Left lung (tissue), 10 donors: ENCODE measurements around the gene FRYL. TPM values are rescaled to one million over a fixed set of nuclear protein-coding genes. Genes with fewer than 3 reads are reported as not detected.
A peak's percentile ranks its signal among the peaks of the same experiment; 100 is the strongest.

Source experiments
- ATAC-seq: fragments of 200-7000 bp; cut with Tn5 transposase; one replicate; pipeline ENCODE4 v1.9.1; 2020; ENCODE audit warnings: moderate library complexity
- DNase-seq, 4 donors: peaks; one replicate each; pipeline ENCODE4 v3.0.0-alpha.2; 2013 to 2020
- H3K27ac ChIP-seq, 2 donors: fragments of 200-600 bp; sonication (generic) in 1 of 2; one replicate each; pipeline versions ENCODE4 v1.5.0 to v1.8.0; 2020 to 2021
- H3K27me3 ChIP-seq, 2 donors: fragments of 200-600 bp; sonication (generic) in 1 of 2; one replicate each; pipeline versions ENCODE4 v1.5.0 to v1.8.0; 2020 to 2021
- H3K36me3 ChIP-seq, 2 donors: fragments of 200-600 bp; sonication (generic) in 1 of 2; one replicate each; pipeline versions ENCODE4 v1.5.0 to v1.8.0; 2020 to 2021
- H3K4me1 ChIP-seq, 2 donors: fragments of 200-600 bp; one replicate each; pipeline ENCODE4 v1.8.0; 2021
- H3K4me3 ChIP-seq, 2 donors: fragments of 200-600 bp; sonication (generic) in 1 of 2; one replicate each; pipeline versions ENCODE4 v1.5.0 to v1.8.0; 2020 to 2021; ENCODE audit warnings: mild to moderate bottlenecking in 1 of 2
- H3K9me3 ChIP-seq, 2 donors: fragments of 200-600 bp; sonication (generic) in 1 of 2; one replicate each; pipeline versions ENCODE4 v1.5.0 to v1.8.0; 2020 to 2021
- intact Hi-C, 2 donors: fragments of 100-400 bp; cut with DNase I; formaldehyde crosslinking; loops; one replicate each; pipeline versions ENCODE4 v1.11.2 to v1.14.2; 2022
- polyA plus RNA-seq, 6 donors: library from polyadenylated mRNA; unstranded; fragments of 120-200 nt; gene quantifications; one replicate each; pipeline ENCODE4 v1.2.1, GENCODE V29; 2013; ENCODE audit not compliant: insufficient read length in 6 of 6
- total RNA-seq, 2 donors: library from RNA; stranded (reverse); fragmentation: NEBNext Ultra II Directional; extraction: Animal tissue kit (Norgen Biotek cat#: 25700); gene quantifications; one replicate each; pipeline ENCODE4 v1.2.1, GENCODE V29; 2021
- TF ChIP-seq, protein P1 (sequence below), 2 donors: fragments of 200-600 bp; sonication (generic) in 1 of 2; IDR thresholded peaks; one replicate each; pipeline versions ENCODE4 v1.5.0 to v1.8.0; 2021; ENCODE audit warnings: antibody characterized with exemption in 2 of 2
- donor health status: DM: no; HTN: yes; CAD: no.
- donor health status: DM: no; HTN: no; CAD: no.

Gene FRYL
- total and polyA plus RNA-seq, 8 donors, result 41.9 to 72.7 (median 50.3) TPM

DNA sequence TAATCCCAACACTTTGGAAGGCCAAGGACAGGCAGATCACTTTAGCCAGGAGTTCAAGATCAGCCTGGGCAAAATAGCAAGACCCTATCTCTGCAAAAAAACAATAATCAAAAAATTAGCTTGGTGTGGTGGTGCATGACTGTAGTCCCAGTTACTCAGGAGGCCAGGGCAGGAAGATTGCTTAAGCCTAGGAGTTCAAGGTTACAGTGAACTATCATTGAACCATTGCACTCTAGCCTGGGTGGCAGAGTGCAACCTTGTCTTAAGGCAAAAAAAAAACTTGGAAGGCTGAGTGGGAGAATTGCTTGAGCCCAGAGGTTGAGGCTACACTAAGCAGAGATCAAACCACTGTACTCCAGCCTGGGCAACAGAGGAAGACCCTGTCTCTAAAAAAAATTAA lies 5.2 kb upstream of the FRYL start:
- ATAC-seq (no peak), DNase-seq (no peak)
- TF ChIP-seq, protein P1, sequence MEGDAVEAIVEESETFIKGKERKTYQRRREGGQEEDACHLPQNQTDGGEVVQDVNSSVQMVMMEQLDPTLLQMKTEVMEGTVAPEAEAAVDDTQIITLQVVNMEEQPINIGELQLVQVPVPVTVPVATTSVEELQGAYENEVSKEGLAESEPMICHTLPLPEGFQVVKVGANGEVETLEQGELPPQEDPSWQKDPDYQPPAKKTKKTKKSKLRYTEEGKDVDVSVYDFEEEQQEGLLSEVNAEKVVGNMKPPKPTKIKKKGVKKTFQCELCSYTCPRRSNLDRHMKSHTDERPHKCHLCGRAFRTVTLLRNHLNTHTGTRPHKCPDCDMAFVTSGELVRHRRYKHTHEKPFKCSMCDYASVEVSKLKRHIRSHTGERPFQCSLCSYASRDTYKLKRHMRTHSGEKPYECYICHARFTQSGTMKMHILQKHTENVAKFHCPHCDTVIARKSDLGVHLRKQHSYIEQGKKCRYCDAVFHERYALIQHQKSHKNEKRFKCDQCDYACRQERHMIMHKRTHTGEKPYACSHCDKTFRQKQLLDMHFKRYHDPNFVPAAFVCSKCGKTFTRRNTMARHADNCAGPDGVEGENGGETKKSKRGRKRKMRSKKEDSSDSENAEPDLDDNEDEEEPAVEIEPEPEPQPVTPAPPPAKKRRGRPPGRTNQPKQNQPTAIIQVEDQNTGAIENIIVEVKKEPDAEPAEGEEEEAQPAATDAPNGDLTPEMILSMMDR (IDR thresholded peaks at IDR 0.05), result no peak
- Histone ChIP-seq H3K9me3 (no peaks in the 10 kb centered on the region), H3K4me1 (peaks cover 0 to 7% of the 10 kb centered on the region in 2 donors), H3K27ac (no peak overlapping the region), H3K4me3 (no peak overlapping the region), H3K27me3 (no peaks in the 10 kb centered on the region), H3K36me3 (no peaks in the 10 kb centered on the region)
- intact Hi-C loops, result no loop called here

DNA sequence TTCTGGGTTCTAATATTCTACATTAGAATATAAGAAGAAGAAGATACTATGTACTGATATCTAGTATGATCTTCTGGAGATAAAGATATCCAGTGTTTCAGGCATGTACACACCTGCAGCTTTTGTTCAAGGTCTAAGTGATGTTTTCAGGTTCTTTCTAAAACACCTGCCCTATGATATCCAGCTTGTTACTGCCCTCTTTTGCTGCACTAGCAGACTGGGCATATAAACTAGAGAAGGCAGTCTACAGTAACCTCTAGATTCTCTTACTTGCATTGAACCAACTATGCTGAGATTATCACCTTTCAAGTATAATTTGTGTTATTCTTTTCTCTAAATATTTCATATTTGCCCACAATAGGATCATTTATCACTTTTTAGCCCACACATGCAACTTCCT lies 1.9 kb upstream of the FRYL start:
- H3K4me1 ChIP-seq, result peaks cover 14 to 26% of the 10 kb centered on the region in 2 donors
- H3K36me3 ChIP-seq, result no peaks in the 10 kb centered on the region
- H3K9me3 ChIP-seq, result no peaks in the 10 kb centered on the region
- H3K4me3 ChIP-seq, result no peak overlapping the region
- ATAC-seq (no peak), DNase-seq (no peak)
- no peaks in the 10 kb centered on the region for H3K27me3 ChIP-seq
- intact Hi-C loops, result no loop called here
- TF ChIP-seq, protein P1 (IDR thresholded peaks at IDR 0.05), result no peak
- no peak overlapping the region for H3K27ac ChIP-seq

DNA sequence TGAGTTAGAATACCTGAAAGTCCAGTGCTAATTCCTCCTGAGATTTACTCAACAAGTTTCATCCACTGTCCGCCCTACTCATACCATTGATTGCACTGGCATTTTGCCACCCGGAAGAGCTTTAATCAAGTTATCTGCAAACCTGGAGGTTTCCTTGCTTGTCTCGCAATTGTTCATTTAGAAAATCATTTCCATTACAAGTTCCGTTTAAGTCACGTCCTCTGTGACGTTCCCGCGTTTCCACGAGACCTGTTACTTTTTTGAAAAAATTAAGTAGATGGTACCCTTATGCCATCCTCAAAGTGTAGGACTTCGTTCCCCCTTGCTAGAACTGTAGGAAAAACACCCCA lies 761 bp upstream of the FRYL start:
- ATAC-seq (no peak), DNase-seq (peak in 3 of 4 donors; percentile 35 to 59 (median 54))
- H3K27ac ChIP-seq, result peak overlapping the region; percentile 86 to 98
- H3K9me3 ChIP-seq, result no peaks in the 10 kb centered on the region
- H3K36me3 ChIP-seq, result no peaks in the 10 kb centered on the region
- H3K4me3 ChIP-seq, result peak overlapping the region; percentile 44 to 99
- no peaks in the 10 kb centered on the region for H3K27me3 ChIP-seq
- peaks cover 23 to 38% of the 10 kb centered on the region in 2 donors for H3K4me1 ChIP-seq
- intact Hi-C loops, result no loop called here
- TF ChIP-seq, protein P1 (IDR thresholded peaks at IDR 0.05), result no peak

DNA sequence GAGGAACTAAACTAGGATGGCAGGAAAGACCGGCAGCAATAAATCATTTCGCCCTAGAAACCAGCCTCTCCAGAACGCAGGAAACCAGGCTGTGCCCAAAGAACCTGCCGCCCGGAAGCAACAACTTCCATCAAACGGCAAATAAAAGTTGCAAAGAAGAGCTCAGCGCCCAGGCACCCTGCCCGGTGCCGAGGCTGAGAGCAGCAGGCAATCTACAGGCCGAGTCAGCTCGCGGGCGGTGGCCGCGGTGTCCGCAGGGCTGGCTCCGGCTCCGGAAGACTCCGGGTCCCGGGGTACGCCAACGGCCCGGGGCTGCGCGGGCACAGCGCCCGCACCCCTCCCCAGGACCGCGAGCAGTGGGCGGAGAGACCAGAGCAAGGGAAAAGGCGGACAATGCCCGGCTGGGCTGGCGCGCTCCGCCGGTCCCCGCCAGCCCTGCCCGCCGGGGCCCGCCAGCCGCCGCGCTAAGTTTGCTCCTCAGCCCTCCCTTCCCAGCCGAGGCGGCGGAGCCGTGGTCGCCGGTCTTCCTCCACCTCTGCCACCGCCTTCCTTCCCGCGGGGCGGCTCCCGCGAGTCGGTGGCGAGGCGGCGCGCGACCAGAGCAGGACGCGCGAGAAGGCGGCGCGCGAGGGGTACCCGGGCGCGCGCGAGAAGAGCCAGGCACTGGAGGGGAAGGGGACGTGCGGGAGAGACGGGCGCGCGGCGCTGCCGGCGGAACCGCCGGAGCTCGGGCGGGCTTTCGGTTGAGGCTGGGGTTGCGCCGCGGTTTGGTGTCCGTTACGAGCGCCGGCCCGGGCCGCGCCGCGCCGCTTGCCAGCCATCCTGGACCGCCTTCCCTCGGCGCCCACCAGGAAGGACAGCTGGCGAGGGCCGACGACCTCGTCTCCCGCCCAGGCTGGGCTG lies 733 bp downstream of the FRYL start:
- TF ChIP-seq, protein P1 (IDR thresholded peaks at IDR 0.05), result no peak
- ATAC-seq, result peak; percentile 50
- Histone ChIP-seq H3K36me3 (no peaks in the 10 kb centered on the region), H3K9me3 (no peaks in the 10 kb centered on the region), H3K27ac (peak overlapping the region; percentile 98 to 99), H3K4me1 (peaks cover 23 to 53% of the 10 kb centered on the region in 2 donors), H3K27me3 (no peaks in the 10 kb centered on the region), H3K4me3 (peak overlapping the region; percentile 93 to 99)
- intact Hi-C loops, result no loop called here
- peak; percentile 61 to 93 (median 74) for DNase-seq

DNA sequence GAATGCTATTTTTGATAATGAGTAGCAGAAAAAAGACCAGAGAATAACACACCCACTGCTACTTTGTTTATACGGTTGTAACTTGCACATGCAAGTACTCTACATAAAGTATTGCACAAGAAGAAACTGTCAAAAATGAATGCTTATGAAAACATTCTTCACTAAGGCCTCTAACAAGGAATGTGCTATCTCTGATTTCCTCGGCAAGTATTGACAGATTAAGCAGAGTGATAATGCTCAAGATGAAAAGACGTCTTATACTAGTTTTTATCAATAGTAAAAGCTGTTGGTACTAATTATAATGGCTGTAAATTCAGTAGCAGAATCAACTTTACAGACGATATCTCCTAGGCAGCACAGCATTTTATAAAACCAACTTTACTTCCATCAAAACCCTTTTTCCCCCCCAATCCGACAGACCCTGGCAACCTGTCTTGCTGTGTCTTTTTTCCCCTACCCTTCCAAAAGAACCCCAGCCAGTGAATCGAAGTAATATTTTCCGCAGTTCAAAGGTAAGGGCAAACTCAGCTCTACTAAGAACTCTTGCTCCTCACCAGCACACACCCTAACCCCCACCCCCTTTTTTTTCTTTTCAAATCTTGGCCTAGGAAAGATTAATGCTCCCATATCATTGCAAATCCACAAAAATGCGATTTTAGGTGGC lies 1.5 kb downstream of the FRYL start:
- intact Hi-C loops, result no loop called here
- ATAC-seq (no peak), DNase-seq (peak in 2 of 4 donors; percentile 33 to 52)
- Histone ChIP-seq H3K9me3 (no peaks in the 10 kb centered on the region), H3K27me3 (no peaks in the 10 kb centered on the region), H3K4me3 (peak overlapping the region; percentile 93 to 99), H3K36me3 (no peaks in the 10 kb centered on the region), H3K4me1 (peaks cover 25 to 60% of the 10 kb centered on the region in 2 donors), H3K27ac (peak overlapping the region; percentile 98 to 99)
- TF ChIP-seq, protein P1 (IDR thresholded peaks at IDR 0.05), result no peak
